HL-60/S4 treated with phorbol 12-myristate 13-acetate at 8.2 ng/mL for 4 days and 3 days (cell line): Measurements from ENCODE around the gene FCHSD2.
"Not testable (repeated sequence)": the region's sequence is repeated elsewhere in the genome, so short reads cannot be mapped to it uniquely, and the experiment has no call there.

Source experiments
- in situ Hi-C: fragments of 300-500 bp; cut with MboI; formaldehyde crosslinking; loops from 2 replicates; pipeline ENCODE4 v1.15.0; 2022; ENCODE audit warnings: low sequenced_read_pairs

The FCHSD2 gene

DNA sequence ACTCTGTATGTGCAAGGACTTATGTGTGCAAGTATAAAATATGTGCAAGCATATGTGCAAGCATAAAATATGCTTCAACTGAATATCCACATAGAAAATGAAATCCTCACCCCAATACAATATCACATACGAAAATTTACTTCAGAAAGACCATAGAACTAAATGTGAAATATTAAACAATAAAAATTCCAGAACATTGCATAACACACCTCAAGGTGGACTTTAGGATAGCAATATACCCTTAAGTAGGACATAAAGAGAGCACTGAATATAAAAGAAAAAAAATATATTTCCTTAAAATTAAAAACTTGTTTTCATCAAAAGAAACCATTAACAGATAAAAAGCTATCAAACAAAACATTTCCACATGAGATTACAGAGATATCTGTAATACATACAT, 67.8 kb downstream of the FCHSD2 start:
- in situ Hi-C loops, result no loop called here

DNA sequence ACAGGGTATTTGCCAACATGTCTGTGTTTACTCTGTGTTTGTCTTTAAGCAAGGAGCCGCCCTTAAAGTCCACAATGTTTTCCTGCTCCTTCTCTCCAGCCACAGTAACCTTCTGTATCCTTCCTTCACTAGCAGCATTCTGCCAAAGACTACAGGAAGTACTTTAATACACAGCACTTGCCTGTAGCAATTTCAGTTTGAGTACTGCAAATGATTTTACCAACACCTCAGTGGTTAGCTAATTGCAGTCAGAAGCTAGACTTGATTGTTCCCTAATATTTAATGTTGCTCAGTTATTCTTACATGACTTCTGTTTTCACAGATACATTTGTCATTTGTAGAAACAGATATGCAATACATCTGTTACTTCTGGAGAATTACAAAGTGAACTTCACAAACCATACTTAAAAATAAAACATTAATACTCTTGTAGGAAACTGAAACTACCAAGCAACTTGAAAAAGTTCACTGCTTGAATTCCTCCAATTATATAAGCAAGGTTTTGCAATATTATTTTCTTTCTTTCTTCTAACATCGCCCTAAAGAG, 69.1 kb downstream of the FCHSD2 start:
- in situ Hi-C loops, result no loop called here

DNA sequence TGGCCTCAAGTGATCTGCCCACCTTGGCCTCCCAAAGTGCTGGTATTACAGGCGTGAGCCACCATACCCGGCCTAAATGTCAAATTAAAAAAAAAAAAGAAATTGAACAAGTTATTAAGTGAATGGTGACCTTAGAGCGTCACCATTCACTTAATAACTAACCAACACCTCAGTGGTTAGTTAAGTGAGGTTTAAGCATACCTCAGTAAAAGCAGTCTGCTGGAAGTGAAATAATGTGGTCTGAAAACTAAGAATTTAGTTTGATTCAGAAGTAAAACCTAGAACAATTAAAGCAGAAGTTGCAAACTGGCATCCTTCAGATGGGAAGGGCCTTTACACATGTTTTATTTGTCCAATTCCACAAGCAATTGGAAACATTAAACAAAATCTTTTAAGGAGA, 71.5 kb downstream of the FCHSD2 start:
- in situ Hi-C loops, result no loop called here

DNA sequence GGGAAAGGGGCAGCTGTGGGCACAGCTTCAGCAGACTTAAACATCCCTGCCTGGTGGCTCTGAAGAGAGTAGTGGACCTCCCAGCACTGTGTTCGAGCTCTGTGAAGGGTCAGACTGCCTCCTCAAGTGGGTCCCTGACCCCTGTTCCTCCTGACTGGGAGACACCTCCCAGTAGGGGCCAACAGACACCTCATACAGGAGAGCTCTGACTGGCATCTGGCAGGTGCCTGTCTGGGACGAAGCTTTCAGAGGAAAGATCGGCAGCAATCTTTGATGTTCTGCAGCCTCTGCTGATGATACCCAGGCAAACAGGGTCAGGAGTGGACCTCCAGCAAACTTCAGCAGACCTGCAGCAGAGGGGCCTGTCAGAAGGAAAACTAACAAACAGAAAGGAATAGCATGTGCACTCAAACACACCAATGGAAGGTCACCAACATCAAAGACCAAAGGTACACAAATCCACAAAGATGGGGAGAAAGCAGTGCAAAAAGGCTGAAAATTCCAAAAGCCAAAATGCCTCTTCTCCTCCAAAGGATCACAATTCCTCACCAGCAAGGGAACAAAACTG, 80.2 kb downstream of the FCHSD2 start:
- in situ Hi-C loops, result not testable (repeated sequence)

DNA sequence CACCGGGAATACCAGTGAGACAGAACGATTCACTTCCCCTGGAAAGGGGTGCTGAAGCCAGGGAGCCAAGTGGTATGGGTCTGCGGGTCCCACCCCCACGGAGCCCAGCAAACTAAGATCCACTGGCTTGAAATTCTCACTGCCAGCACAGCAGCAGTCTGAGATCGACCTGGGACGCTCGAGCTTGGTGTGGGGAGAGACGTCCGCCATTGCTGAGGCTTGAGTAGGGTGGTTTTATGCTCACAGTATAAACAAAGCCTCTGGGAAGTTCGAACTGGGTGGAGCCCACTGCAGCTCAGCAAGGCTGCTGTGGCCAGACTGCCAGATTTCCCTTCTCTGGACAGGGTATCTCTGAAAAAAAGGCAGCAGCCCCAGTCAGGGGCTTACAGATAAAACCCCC, 80.7 kb downstream of the FCHSD2 start:
- in situ Hi-C loops, result not testable (repeated sequence)

DNA sequence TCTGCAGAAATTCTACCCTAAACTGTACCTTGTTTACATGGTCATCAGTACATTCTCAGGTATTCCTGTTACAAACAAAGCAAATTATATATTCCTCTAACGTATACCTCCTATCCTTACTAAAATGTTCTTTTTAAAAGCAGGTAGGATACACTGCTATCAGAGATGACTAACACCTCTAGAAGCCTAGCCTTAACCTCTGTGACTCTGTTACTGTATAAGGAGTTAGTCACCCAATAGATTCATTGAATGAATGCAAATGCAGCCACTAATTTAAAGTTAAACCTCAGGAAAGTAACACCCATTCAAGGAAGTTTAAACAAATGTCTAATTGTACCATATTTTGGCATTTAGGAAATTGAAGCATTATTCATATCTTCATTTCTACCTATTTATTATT, 82.2 kb downstream of the FCHSD2 start:
- in situ Hi-C loops, result no loop called here

DNA sequence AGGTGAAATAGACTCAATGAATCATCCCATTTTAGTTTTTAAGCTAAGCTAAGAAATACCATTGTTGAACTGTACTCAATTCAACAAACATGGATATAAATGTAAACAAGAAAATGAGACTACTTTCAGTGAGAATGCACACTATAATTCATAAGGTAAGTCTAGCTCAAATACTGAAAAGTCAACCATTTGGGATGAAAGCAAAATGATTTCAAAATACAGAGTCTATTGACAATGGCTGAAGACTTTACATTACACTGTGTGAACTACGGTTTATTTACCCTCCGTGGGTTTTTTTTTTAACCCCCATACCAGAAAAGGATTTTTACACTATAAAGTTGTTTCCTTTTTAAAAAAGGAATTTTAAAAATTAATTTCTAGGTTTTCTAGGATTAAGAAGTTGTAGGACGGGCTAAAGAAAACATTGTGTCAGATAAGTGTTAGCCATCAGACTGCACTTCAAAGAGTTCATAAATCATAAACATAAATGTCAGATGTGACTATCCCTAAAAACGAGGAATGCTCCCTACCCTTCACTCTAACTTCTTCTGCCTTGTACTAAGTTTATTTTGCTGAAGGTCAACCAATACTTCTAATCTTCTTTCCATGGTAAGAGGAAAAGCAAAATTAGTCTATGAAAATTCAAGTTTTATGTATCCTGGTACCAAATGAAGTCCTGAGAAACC, 83.0 kb downstream of the FCHSD2 start:
- in situ Hi-C loops, result no loop called here

DNA sequence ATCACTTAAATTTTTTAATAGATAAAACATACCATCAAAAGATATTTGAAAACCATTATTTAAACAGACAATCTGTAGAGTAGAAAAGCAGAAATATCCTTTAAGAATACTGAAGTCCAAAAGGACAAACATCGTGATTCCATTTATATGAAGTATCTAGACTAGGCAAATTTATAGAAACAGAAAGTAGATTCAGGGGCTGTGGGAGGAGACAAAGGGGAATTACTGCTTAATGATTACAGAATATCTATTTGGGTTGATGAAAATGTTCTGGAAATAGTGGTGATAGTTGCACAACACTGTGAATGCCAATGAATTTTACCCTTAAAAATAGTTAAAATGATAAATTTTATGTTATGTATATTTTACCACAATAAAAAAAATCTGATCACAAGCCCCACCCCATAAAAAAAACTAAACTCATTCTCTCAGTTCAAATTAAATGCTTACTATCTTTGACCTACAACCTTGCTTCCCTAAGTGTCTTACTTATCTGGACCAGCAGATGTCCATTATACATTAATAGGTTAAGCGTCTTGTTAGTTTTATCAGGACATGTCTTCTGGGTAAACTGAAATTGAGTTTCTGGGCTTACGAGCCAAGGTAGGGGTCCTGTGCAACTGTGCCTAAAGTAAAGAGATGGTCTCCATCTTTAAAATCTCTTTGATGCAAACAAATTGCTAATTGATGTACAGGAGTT, 86.3 kb downstream of the FCHSD2 start:
- in situ Hi-C loops, result no loop called here

DNA sequence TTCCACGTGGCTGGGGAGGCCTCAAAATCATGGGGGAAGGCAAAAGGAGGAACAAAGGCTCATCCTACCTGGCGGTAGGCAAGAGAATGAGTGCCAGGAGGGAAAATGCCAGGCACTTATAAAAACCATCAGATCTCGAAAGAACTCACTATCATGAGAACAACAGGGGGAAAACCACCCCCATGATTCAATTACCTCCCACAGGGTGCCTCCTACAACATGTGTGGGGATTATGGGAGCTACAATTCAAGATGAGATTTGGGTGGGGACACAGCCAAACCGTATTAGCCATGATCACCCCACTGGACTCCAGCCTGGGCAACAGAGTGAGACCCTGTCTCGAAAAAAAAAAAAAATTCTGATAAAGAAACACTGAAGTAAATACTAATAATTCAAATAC, 87.1 kb downstream of the FCHSD2 start:
- in situ Hi-C loops, result no loop called here

DNA sequence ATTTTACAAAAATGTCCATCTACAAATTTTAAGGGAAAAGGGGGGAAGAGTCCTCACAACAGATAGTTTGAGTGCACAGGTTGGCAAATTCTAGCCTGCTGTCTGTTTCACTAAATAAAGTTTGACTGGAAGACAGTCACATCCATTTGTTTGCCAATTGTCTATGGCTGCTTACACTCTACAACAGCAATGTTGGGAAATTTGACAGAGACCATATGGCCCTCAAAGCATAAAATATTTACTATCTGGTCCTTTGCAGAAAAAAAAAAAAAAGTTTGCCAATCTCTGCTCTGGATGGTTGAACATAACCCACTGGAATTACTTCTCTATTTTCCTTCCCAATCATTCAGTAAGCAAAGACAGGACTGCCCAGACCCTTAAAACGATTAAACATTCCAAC, 88.2 kb downstream of the FCHSD2 start:
- in situ Hi-C loops, result no loop called here

DNA sequence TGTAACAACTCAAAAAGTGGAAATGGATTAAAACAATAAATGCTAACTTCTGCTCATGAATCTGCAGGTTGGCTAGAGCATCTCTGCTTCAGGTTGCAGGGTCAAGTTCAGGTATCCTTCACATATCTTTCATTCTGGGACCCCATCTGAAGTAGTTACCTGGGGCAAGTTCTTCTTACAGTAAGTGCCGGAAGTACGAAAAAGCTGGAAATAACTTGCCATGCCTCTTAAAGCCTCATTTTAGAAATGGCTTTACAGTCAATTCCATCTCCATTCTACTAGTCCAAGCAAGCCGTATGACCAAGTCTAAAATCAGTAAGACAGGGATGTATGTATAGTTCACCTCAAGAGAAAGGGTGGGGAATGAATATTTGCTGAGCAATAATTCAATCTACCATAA, 93.7 kb downstream of the FCHSD2 start:
- in situ Hi-C loops, result no loop called here

DNA sequence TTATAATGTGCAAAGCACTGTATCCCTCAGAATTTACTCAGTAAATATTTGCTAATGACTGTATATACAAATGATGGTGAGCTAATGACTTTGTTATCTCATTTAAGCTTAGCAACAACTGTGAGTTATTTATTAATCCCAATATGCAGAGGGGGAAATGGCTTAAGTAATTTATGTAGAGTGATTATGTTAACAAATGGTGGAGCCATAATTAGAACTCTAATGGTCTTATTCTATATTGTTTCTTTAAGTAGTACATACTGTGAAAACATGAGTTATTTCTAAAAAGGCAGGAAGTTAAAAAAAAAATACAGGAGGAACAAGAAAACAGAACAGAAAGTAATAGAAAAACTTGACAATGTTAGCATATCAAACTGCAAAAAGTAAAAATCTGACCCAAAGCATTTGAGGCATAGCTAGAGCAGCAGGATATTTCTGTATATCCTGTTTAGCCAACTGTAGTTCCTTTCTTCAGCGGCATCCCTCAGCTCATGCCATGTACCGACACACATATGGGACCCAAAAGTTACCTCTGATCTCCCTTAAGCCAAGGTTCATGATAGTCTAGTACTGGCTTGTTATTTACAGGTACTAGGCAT, 94.2 kb downstream of the FCHSD2 start:
- in situ Hi-C loops, result no loop called here

DNA sequence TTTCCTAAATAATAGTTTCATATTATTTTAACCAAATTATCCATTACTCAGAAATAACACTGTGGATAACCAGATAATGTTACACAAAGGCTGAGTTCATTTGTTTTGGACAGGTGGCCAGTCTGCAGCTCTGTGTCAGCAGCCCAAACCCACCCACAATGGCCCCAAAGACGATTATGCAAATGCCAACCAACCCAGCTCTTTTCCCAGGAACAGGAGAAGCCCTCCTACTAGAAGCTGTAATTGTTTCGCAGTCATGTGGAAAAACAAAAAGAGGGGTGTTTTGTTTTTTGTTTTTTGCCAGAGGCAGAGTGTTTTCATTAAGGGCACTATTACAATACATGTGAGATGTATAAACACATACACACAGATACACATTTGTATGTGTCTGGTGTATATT, 102.1 kb downstream of the FCHSD2 start:
- in situ Hi-C loops, result no loop called here

DNA sequence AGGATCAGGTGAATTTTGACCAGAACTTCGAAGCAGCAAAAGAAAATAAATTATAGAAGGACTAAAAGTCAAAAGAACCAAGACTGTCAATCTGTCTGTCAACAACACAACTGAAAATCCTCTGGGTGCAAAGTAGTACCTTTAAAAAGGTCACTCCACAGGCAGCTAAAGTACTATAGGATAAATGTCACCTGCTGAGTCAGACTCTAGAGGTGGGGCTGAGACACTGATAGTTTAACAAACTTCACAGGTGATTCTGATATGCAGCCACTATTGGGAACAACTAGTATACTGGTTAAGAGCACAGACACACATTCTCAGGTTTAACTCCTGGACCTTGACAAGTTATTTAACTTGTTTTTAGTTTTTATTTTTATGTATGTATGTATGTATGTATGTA, 107.3 kb downstream of the FCHSD2 start:
- in situ Hi-C loops, result no loop called here

DNA sequence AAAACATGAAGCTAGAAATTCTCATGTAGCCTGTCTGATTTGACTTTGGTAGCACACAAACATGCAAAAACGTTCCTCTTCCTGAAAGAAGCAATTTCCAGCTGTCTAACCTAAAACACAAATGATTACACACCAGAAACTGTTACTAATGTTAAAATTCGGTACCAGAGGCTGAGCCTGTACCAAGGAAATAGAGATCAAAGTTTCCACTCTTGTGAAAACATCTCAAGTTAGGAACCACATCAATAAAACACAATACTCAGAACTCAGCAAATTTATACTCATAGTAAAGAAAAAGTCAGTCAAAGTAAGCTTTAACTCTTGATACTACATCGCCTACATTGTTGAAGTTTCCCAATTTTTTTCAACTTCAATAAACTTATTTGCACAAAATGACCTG, 107.8 kb downstream of the FCHSD2 start:
- in situ Hi-C loops, result no loop called here

DNA sequence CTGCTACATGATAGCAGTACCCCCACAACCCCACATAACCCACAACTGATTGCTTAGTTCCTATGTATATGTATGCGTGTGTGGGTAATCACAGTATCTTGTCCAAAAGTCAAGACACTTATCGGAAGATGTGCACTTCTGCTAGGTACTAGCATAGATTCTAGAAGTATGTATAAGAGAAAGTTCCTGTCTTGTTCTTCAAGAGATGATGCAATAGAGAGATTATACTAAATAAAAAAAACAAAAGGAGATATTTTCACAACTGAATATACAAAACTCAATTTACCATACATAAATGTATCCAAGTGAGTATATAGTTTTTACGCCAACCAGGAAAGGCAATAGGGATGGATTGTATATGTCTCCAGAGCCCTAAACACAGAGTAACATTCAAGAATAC, 112.0 kb downstream of the FCHSD2 start:
- in situ Hi-C loops, result no loop called here

DNA sequence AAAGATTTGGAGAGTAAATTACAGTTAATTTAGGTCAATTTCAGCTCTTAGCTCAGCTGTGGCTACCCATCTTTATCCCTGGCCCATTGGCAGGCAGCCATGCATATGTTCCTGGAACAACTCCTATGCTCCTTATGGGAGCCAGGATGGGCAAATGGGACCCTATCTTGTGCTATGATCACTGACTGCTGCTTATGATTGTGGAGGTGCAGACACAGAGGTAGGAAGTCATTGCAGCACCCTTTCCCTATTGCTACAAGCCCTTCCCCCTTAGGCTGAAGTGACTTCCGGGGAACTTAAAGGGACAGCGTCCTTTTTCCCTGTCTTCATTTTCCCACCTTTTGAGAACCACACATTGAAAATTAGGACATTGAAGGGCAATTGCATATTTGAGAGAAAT, 112.7 kb downstream of the FCHSD2 start:
- in situ Hi-C loops, result no loop called here

DNA sequence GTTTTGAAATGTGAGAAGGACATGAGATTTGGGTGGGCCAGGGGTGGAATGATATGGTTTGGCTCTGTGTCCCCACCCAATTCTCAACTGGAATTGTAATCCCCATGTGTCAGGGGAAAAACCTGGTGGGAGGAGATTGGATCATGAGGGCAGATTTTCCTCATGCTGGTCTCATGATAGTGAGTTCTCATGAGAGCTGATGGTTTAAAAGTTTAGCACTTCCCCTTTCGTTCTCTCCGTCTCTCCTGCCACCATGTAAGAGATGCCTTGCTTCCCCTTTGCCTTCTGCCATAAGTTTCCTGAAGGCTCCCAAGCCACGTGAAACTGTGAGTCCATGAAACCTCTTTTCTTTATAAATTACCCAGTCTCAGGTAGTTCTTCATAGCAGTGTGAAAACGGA, 113.5 kb downstream of the FCHSD2 start:
- in situ Hi-C loops, result no loop called here

DNA sequence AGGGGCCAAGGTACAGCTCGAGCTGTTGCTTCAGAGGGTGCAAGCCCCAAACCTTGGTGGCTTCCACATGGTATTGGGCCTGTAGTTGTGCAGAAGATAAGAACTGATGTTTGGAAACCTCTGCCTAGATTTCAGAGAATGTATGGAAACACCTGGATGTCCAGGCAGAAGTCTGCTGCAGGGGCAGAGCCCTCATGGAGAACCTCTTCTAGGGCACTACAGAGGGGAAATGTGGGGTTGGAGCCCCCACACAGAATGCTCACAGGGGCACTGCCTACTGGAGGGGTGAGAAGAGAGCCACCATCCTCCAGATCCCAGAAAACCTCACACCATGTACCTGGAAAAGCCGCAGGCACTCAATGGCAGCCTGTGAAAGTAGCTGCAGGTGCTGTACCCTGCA, 114.3 kb downstream of the FCHSD2 start:
- in situ Hi-C loops, result not testable (repeated sequence)

DNA sequence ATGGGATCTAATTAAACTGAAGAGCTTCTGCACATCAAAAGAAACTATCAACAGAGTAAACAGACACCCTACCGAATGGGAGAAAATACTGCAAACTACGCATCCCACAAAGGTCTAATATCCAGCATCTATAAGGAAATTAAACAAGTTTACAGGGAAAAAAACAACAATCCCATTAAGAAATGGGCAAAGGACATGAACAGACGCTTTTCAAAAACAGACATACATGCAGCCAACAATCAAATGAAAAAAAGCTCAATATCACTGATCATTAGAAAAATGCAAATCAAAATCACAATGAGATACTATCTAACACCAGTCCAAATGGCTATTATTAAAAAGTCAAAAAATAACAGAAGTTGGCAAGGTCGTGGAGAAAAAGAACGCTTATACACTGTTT, 117.5 kb downstream of the FCHSD2 start:
- in situ Hi-C loops, result no loop called here

DNA sequence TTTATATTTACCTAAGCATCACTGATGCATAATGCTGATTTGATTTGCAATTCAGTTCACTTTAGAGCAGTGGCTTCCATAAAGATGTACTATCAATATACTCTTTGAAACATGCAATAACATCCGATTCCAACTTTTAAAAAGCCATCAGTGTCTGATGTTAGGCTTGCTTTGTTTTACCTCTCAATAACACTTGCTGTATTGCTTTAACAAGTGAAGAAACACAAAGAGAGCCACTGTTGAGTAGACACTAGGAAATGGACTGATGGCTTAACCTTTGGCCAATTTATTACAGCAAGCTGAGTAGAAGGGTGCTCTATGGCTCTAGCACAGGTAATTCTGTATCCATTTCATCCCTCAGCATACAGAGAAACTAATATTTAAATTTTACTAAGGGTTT, 122.1 kb downstream of the FCHSD2 start:
- in situ Hi-C loops, result no loop called here

DNA sequence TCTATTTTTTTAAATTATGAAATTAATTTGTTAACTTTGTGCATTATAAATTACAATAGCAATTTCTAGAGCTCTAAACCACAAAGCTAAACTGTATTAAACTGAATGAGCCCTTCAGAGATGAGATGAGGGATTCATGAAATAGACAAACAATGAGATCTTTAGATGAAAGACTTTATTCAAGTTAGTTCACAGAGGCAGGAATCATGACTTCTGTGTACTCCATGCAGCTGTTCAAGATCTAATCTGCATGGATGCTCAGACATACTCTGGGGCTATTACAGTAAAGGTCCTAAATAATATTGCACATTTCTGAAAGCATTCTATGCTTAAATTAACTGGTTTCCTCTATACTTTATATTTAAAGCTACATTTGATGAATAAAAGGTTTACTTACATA, 122.7 kb downstream of the FCHSD2 start:
- in situ Hi-C loops, result no loop called here
